ENCODE measurements around the gene CREM.

CREM gene

DNA sequence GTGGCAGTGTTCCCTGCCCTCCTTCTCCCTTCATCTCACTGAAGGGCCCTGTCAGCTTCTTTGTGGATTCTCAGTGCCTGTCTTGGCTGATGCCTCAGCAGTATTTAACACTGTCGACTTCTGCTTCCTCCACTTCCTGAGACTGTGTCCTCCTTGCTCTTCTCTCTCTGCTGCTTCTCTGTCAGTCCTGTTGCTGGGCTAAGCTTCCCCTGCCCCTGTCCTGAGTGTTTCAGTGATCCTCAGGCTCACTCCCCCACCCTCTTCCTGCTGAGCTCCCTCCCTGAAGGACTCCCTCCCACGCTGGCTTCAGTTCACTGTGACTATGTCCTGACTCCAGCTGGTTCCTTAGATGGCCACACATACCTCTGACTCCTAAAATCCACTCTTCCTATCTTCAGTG, 64.9 kb downstream of the CREM start:
- TF ChIP-seq, protein P1, sequence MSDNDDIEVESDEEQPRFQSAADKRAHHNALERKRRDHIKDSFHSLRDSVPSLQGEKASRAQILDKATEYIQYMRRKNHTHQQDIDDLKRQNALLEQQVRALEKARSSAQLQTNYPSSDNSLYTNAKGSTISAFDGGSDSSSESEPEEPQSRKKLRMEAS (IDR thresholded peaks at IDR 0.05; ENCODE audit: low read depth, low read length): no peak
- no peak for TF ChIP-seq MYC (IDR thresholded peaks at IDR 0.05; ENCODE audit: low read depth, low read length)
- TF ChIP-seq POLR2A (IDR thresholded peaks at IDR 0.05; ENCODE audit: extremely low read depth, insufficient read length): no peak
- TF ChIP-seq, protein P2, sequence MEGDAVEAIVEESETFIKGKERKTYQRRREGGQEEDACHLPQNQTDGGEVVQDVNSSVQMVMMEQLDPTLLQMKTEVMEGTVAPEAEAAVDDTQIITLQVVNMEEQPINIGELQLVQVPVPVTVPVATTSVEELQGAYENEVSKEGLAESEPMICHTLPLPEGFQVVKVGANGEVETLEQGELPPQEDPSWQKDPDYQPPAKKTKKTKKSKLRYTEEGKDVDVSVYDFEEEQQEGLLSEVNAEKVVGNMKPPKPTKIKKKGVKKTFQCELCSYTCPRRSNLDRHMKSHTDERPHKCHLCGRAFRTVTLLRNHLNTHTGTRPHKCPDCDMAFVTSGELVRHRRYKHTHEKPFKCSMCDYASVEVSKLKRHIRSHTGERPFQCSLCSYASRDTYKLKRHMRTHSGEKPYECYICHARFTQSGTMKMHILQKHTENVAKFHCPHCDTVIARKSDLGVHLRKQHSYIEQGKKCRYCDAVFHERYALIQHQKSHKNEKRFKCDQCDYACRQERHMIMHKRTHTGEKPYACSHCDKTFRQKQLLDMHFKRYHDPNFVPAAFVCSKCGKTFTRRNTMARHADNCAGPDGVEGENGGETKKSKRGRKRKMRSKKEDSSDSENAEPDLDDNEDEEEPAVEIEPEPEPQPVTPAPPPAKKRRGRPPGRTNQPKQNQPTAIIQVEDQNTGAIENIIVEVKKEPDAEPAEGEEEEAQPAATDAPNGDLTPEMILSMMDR (IDR thresholded peaks at IDR 0.05; ENCODE audit: low read depth, low read length): no peak
- no peak overlapping the region for H3K4me3 ChIP-seq (ENCODE audit: low read depth, low read length)
- DNase-seq (ENCODE audit: low read depth): peak; percentile 32

DNA sequence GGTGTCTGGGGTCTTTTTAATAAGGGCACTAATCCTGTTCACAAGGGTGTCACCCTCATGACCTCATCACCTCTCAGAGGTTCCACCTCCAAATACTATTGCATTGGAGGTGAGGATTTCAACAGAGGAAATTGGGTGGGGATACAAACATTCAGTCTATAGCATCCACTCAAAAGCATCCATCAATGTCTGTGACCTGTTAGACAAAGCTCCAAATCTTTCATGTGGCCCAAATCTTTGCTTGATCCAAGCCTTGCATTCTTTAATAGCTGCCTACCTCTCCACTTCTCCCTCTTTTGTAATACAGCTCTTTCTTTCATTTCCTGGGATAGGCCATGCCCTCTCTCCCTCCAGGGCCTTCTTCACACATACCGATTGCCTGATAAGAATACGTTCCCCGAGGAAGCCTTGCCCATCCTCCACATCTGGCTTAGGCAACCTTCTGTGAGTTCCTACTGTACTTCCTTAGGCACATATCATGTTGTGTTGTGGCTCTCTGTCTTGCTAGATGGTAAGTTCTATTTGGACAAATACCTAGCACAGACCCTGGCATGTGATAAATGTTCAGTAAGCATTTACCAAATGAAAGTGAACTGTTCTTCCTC, 66.1 kb downstream of the CREM start:
- no peak for DNase-seq (ENCODE audit: low read depth)
- no peak overlapping the region for H3K4me3 ChIP-seq (ENCODE audit: low read depth, low read length)
- TF ChIP-seq, protein P2 (IDR thresholded peaks at IDR 0.05; ENCODE audit: low read depth, low read length): no peak
- TF ChIP-seq POLR2A (IDR thresholded peaks at IDR 0.05; ENCODE audit: extremely low read depth, insufficient read length) (no peak), MYC (IDR thresholded peaks at IDR 0.05; ENCODE audit: low read depth, low read length) (no peak)
- TF ChIP-seq, protein P1 (IDR thresholded peaks at IDR 0.05; ENCODE audit: low read depth, low read length): no peak

DNA sequence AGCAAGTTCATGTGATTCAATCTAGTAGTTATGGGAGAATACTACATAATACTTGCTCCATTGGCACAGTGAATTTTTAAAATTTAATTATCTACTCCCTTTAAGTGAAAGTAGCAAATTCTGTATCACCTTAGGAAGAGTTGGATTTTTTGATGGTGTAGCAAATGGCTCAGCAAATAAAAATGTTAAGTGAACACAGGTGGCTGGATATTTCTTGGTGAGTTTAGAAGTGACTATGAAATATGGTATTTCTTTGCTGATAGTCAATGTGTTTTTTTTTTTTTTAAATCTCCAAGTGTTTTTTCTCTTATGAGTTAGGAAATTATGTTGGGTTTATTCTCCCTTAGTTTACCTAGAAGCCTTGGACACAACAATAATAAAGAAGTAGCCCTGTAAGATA, 67.8 kb downstream of the CREM start:
- no peak overlapping the region for H3K4me3 ChIP-seq (ENCODE audit: low read depth, low read length)
- TF ChIP-seq POLR2A (IDR thresholded peaks at IDR 0.05; ENCODE audit: extremely low read depth, insufficient read length): no peak
- no peak for TF ChIP-seq MYC (IDR thresholded peaks at IDR 0.05; ENCODE audit: low read depth, low read length)
- TF ChIP-seq, protein P2 (IDR thresholded peaks at IDR 0.05; ENCODE audit: low read depth, low read length): no peak
- TF ChIP-seq, protein P1 (IDR thresholded peaks at IDR 0.05; ENCODE audit: low read depth, low read length): no peak
- no peak for DNase-seq (ENCODE audit: low read depth)

DNA sequence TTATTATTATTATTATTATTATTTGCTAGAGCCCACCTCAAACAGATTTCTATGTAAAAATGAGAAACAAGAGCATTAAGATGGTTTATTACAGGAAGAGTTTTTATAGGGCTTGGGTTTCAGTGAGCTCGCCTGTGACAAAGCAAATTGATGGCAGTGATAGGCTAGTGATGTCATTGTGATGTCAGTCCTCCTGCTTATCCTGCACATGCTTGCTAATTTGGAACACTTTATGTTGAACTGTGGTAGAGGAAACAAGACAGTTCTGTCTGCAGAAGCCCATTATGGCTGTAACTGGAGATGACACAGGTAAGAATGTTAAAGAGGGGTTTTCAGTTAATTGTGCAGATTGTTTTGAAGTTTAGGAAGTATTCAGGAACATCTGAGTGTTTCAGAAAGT, 68.3 kb downstream of the CREM start:
- no peak for TF ChIP-seq MYC (IDR thresholded peaks at IDR 0.05; ENCODE audit: low read depth, low read length)
- no peak for TF ChIP-seq POLR2A (IDR thresholded peaks at IDR 0.05; ENCODE audit: extremely low read depth, insufficient read length)
- TF ChIP-seq, protein P2 (IDR thresholded peaks at IDR 0.05; ENCODE audit: low read depth, low read length): no peak
- TF ChIP-seq, protein P1 (IDR thresholded peaks at IDR 0.05; ENCODE audit: low read depth, low read length): no peak
- peak; percentile 10 for DNase-seq (ENCODE audit: low read depth)
- peak overlapping the region; percentile 47 for H3K4me3 ChIP-seq (ENCODE audit: low read depth, low read length)

DNA sequence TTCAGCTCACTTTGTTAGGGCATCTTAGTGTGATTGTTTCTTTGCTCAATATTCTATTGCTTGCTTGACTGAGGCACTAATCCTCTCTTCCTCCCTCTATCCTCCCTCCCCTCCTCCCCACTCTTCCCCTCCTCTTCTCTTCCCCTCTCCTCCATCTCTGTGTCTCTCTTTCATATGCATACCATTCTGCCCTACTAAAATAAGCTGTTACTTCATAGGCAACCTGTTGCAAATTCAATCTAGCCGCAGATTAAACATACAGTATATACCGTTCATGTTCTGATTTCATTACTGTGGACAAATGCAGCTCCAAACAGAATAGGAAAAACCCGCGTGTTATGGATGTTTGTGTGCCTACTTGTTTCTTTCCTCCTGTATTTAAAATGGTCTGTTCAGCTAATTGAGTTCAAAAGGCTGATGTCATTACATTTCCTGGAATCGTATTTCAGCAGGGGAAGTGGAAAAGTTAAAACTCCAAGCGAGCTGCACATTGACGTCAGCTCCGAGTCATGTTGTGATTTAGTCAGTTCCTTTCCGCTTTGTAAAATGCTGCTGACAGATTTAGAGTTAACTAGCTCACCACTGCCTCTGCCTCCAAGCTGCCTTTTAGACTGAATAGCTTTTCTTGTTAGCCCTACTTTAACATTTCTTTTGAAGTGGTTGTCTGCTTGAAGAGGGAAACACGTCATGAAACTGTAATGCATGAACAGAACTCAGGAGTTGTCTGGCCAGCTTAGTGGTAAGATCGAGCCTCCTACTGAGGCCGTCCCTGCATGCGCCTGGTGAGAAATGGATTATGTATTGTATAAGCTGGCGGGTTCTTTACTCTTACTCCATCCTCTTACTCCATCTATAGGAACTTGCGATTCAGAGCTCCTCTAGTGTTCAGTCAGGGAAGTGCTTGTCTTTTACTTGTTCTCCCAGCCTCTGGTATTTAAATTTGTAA, 69.0 kb downstream of the CREM start:
- TF ChIP-seq POLR2A (IDR thresholded peaks at IDR 0.05; ENCODE audit: extremely low read depth, insufficient read length): no peak
- TF ChIP-seq, protein P2 (IDR thresholded peaks at IDR 0.05; ENCODE audit: low read depth, low read length): peak; percentile 67
- peak overlapping the region; percentile 47 for H3K4me3 ChIP-seq (ENCODE audit: low read depth, low read length)

More for the DNA sequence above, 69.0 kb downstream of the CREM start:
- DNase-seq (ENCODE audit: low read depth): peak; percentile 75

Data from NB4 (cell line).